GM19324 (cell line): ENCODE results near the gene FAF1.

ENCODE experiments used
- ATAC-seq: cut with Tn5 transposase; IDR thresholded peaks from one replicate; pipeline ENCODE4 v1.9.1; 2021; ENCODE audit warnings: mild to moderate bottlenecking, moderate library complexity; ENCODE audit not compliant: unreplicated experiment, low FRiP score

The FAF1 gene

GRCh38 chr1:50523548-50523947 lies 436.5 kb downstream of the FAF1 start:
- no peak for ATAC-seq

- no peak for ATAC-seq
Measured at GRCh38 chr1:50522691-50523342, 437.2 kb downstream of the FAF1 start.

DNA sequence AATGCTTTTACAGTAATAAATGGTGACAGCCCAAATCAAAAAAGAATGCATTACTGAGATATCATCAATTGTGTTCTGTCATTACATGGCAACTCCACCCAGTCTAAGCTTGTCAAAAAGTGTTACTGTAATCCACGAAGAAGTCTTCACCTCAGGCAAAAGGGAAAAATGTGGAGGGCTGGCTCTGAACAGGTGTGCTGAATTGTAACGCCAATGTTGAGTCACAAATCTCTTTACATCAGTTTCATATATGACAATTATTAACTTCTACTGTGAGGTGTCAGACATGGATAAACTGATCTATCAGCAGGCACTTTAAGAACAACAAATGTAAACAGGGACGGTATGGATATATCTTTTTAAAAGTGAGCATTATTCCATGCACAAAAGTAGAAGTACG lies 438.4 kb downstream of the FAF1 start:
- no peak for ATAC-seq

DNA sequence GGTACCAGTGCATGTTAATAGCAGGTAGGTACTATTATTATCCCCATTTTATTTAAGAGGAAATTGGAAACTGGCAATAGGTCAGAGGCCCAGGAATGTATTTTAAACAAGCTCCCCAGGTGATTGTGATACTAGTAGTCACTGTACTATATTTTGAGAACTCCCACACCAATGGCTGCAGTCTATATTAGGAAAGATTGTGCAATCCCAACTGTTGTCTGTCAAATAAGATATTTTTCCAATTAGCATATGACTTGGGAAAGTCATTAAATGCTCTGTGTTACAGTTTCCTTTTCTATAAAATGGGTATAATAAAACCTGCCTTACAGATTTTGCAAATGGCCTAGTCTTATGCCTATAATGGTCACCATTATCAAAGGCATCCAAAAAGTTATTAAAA lies 442.6 kb downstream of the FAF1 start:
- ATAC-seq: no peak

DNA sequence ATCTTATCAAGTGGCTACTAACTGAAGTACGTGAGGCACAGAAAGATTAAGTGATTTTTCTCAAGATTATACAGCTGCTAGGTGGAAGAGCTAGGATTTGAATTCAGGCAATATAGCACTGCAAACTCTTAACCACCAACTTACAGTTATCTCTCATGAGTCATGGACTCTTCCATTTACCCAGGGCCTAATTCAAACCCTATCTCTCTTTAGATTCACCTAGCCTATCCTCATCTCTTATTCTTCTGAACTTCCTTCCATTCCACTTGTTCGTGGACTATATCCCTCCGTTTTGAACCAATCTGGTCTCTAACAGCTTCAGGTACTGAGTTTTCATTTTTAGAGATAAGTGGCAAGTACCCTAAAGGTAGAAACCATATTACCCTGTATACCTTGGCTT lies 444.0 kb downstream of the FAF1 start:
- ATAC-seq: no peak

DNA sequence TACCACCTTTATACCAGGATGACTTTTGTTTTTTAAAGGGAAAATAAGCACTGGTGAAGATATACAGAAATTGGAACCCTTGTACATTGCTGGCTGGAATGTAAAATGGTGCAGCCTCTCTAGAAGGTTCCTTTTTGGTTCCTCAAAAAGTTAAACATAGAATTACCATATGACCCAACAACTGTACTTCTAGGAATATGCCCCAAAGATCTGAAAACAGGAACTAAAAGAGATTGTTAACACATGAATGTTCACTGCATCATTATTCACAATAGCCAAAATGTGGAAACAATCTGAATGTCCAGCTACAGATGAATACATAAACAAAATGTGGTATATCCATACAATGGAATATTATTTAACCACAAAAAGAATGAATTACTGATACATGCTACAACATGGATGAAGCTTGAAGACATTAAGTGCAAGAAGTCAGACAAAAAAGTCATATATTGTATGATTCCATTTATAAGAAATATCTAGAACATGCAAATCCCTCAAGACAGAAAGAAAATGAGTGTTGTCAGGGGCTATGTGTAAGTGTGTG lies 452.0 kb downstream of the FAF1 start:
- no peak for ATAC-seq

DNA sequence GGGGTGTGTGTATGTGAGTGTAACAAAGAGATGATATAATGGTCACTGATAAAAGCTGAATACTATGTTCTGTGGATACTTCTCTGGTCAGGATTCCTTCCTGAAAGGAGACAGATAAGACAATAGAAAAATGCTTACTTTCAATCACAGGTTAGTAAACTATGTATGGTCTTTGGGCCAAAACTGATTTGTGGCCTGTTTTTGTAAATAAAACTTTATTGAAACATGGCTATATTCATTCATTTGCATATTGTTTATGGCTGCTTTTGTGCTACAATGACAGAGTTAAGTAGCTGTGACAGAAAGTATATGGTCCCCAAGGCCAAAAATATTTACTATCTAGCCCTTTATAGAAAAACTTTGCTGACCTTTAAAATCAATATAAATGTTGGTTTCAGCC lies 454.6 kb downstream of the FAF1 start:
- ATAC-seq: no peak

GRCh38 chr1:50503515-50503914 lies 456.6 kb downstream of the FAF1 start:
- no peak for ATAC-seq

DNA sequence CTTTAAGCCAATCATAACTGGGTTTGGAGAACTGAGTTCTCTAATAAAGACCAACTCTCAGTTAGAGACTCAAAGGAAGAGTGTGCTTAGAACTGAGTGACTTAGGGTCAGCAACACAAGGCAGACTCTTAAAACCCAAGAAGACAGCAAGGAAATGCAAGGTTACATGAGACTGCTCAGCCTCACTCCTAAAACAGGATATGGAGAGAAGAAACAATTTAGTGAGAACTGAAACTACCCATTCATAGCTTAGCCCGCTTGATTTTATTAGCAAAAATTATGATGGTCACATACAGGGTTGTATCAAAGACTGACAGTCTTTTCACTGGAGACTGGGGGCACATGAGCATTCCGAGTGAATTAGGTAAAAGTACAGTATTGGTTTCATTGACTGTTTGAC lies 457.9 kb downstream of the FAF1 start:
- peak; percentile 65 for ATAC-seq

- ATAC-seq: no peak
Measured at GRCh38 chr1:50497007-50497406, 463.1 kb downstream of the FAF1 start.

DNA sequence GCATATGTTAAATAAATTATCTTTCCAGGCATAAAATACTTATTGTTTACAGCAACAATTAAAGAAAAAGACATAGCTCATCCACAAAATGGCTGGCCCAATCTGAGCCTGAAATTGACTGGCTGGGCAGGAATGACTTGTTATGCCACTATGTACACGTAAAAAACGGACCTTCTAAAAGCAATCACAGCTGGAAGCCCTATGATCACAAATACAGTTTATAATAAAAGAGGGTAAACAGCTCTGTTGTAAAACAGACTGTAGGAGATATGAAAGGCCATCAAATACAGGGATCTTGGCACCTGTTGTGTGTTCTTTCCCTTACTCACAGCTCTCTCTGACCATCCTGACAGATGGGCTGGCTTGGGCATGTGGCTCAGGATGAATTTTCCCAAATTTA lies 466.4 kb downstream of the FAF1 start:
- ATAC-seq: no peak

DNA sequence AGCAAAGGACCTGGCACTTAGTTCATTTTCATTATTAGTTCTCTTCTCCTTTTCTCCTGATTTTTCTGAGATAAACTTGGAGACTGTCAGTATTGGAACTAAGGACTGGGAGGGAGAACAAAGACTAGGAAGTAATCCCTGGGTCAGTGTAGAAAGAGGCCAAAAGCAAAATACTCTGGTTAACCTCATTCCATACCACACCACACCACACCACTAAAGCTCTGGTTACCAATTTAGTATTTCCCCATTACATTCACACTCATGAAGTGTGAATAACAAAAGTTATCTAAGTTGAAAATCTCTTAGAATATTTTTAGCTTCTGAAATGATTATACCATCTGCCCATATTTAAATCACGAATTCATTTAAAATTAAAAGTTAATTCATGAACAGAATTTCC lies 467.9 kb downstream of the FAF1 start:
- ATAC-seq: no peak

- no peak for ATAC-seq
Measured at GRCh38 chr1:50491142-50491541, 468.9 kb downstream of the FAF1 start.

- no peak for ATAC-seq
Measured at GRCh38 chr1:50490640-50491039, 469.4 kb downstream of the FAF1 start.

DNA sequence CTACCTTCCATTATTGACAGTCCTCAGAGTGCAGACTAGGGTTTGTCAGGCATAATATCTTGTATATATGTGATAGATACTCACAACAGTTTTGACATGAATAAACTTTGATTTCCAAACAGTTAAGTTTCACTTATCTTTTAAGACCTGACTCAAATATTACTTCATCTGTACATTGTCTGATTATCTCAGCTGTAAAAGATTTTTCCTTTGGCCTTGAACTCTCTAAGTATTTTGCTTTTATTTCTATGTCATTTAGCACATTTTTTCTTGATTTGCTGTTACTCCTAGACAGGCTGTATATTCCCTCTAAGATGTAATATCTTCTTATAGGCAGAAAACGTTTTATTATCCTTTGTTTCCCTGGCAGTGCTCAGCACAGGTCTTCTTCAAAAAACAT lies 471.2 kb downstream of the FAF1 start:
- ATAC-seq: no peak

DNA sequence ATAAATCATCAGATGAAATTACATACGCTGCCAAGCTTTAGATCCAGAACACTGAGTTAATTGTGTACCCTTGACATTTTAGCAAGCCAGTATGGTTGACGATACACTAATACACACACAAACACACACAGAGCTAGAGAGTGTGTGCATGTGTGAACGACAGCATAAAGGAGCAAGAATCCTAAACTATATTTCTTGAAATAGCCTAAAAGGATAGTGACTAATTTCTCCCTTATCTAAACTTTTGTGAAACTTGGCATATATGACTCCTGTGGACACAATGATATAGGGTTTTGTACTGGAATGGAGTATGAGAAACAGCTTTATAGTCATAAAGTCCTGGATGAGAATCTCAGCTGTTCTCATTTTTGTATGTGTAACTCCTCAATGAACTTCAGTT lies 471.7 kb downstream of the FAF1 start:
- no peak for ATAC-seq

DNA sequence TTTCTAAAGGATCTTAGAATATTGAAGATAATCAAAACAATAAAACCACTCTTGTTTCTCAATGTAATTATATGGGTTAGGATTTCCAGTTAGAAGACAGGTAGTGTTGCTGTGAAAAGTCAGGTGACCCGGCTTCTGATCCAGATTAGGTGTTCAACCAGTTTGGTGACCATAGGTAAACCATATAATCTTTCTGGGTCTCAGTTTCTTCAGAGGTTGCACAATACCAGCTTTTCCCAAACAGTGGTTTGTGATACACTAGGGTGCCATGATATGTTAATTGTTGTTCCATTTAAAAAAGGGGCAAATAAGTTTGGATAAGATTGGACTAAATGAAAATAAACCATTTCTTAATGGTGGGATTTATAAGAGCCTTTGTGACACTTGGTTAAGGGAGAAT lies 472.3 kb downstream of the FAF1 start:
- ATAC-seq: no peak

GRCh38 chr1:50481142-50481736 lies 478.8 kb downstream of the FAF1 start:
- ATAC-seq: no peak

DNA sequence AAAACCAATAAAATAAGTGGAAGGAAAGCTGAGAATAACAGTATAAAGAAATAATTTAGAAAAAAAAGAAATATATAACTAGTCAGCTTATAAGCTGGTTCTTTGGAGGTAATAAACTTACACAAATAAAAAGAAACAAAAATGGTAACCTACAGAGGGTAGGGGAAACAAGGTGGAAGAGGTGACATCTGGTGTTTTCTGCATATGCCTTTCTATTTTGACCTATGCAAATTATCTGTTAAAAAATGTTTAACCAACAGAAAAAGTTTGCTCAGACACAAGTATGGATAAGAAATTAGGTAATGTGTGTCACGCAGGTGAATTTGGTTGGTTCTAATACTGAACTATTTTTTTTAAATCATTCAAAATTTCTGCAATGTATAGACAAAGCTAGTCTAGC lies 483.3 kb downstream of the FAF1 start:
- no peak for ATAC-seq

GRCh38 chr1:50474859-50475809 lies 484.9 kb downstream of the FAF1 start:
- no peak for ATAC-seq

DNA sequence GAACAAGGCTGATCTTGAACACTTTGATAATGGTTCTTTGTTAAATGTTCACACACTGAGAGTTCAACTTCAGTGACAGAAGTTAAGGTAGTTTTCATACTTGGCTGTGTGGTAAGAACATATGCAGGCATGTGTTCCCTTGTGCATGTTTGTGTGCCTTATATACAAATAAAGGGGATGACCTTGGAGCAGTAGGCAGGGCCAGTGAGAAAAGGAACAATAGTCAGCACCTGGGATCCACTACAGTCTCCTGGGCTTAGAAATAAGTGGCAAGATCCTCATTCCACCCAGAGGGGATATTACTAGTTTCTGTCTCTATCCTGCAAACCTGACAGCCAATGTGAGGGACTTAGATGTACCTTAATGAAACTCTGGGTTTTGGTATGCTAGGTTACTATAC lies 486.6 kb downstream of the FAF1 start:
- no peak for ATAC-seq
